ENCODE data around the gene SBNO2.
"Not testable (repeated sequence)": the region's sequence is repeated elsewhere in the genome, so short reads cannot be mapped to it uniquely, and the experiment has no call there.

Gene SBNO2

GRCh38 chr19:1173845-1174809 is at the start of gene SBNO2:
Gene SBNO2, minus strand, starts transcription at chr19:1174268. Its CDS starts 19,992 bp downstream, at chr19:1154276.
- DNase-seq = peak; percentile 78

- no peak for DNase-seq
These were observed 49.2 kb upstream of the SBNO2 start for GRCh38 chr19:1223018-1223855.

GRCh38 chr19:1222394-1222793 is 48.3 kb upstream of the SBNO2 start:
- DNase-seq = no peak

- DNase-seq = no peak
These were observed 47.8 kb upstream of the SBNO2 start for GRCh38 chr19:1221904-1222255.

GRCh38 chr19:1220976-1221903 is 47.2 kb upstream of the SBNO2 start:
- DNase-seq = no peak

- DNase-seq = no peak
These were observed 46.4 kb upstream of the SBNO2 start for GRCh38 chr19:1220477-1220930.

GRCh38 chr19:1219786-1220476 is 45.9 kb upstream of the SBNO2 start:
- no peak for DNase-seq

- DNase-seq = no peak
These were observed 44.9 kb upstream of the SBNO2 start for GRCh38 chr19:1218751-1219567.

- DNase-seq = no peak
These were observed 43.3 kb upstream of the SBNO2 start for GRCh38 chr19:1217366-1217765.

GRCh38 chr19:1216756-1217155 is 42.7 kb upstream of the SBNO2 start:
- DNase-seq = no peak

- no peak for DNase-seq
These were observed 41.0 kb upstream of the SBNO2 start for GRCh38 chr19:1214862-1215731.

GRCh38 chr19:1214299-1214861 is 40.3 kb upstream of the SBNO2 start:
- DNase-seq = no peak

GRCh38 chr19:1213391-1214286 is 39.6 kb upstream of the SBNO2 start:
- no peak for DNase-seq

GRCh38 chr19:1211494-1212234 is 37.6 kb upstream of the SBNO2 start:
- DNase-seq = no peak

GRCh38 chr19:1210227-1210538 is 36.1 kb upstream of the SBNO2 start:
- no peak for DNase-seq

- DNase-seq = not testable (repeated sequence)
These were observed 34.8 kb upstream of the SBNO2 start for GRCh38 chr19:1208830-1209229.

- DNase-seq = no peak
These were observed 32.9 kb upstream of the SBNO2 start for GRCh38 chr19:1206864-1207450.
